RWPE2 (cell line): Measurements from ENCODE around the gene AGTRAP.

Source experiments
- ATAC-seq: fragments of 200-7000 bp; cut with Tn5 transposase; 3 replicates; pipeline ENCODE4 v1.9.1; 2021; ENCODE audit warnings: low read depth
- DNase-seq: peaks from one replicate; pipeline ENCODE4 v3.0.0-alpha.2; 2020; ENCODE audit warnings: low spot score
- H3K27ac ChIP-seq: fragments of 450-650 bp; 2 replicates; pipeline ENCODE4 v1.5.1; 2017; ENCODE audit warnings: mild to moderate bottlenecking; ENCODE audit not compliant: poor library complexity, severe bottlenecking
- H3K27me3 ChIP-seq: fragments of 250-450 bp; sonication (Bioruptor Pico); 2 replicates; pipeline ENCODE4 v1.5.1; 2021; ENCODE audit warnings: mild to moderate bottlenecking, moderate library complexity; ENCODE audit not compliant: insufficient read depth, poor library complexity, severe bottlenecking
- H3K36me3 ChIP-seq: fragments of 250-450 bp; sonication (Bioruptor Pico); 2 replicates; pipeline ENCODE4 v1.5.1; 2020; ENCODE audit warnings: low read depth, mild to moderate bottlenecking, moderate library complexity
- H3K4me1 ChIP-seq: fragments of 250-450 bp; sonication (Bioruptor Pico); 2 replicates; pipeline ENCODE4 v1.5.1; 2021; ENCODE audit warnings: mild to moderate bottlenecking, moderate library complexity; ENCODE audit not compliant: insufficient read depth, poor library complexity, severe bottlenecking
- H3K4me3 ChIP-seq: fragments of 250-450 bp; sonication (Bioruptor Pico); 2 replicates; pipeline ENCODE4 v1.5.1; 2021; ENCODE audit warnings: mild to moderate bottlenecking, moderate library complexity; ENCODE audit not compliant: severe bottlenecking
- H3K9me3 ChIP-seq: fragments of 250-450 bp; sonication (Bioruptor Pico); 2 replicates; pipeline ENCODE4 v1.5.1; 2021; ENCODE audit warnings: mild to moderate bottlenecking, moderate library complexity; ENCODE audit not compliant: severe bottlenecking
- TF ChIP-seq, protein P1 (sequence below): fragments of 450-650 bp; IDR thresholded peaks from one replicate; pipeline ENCODE4 v1.5.1; 2017; ENCODE audit warnings: mild to moderate bottlenecking, moderate library complexity; ENCODE audit not compliant: poor library complexity, severe bottlenecking

AGTRAP gene

DNA sequence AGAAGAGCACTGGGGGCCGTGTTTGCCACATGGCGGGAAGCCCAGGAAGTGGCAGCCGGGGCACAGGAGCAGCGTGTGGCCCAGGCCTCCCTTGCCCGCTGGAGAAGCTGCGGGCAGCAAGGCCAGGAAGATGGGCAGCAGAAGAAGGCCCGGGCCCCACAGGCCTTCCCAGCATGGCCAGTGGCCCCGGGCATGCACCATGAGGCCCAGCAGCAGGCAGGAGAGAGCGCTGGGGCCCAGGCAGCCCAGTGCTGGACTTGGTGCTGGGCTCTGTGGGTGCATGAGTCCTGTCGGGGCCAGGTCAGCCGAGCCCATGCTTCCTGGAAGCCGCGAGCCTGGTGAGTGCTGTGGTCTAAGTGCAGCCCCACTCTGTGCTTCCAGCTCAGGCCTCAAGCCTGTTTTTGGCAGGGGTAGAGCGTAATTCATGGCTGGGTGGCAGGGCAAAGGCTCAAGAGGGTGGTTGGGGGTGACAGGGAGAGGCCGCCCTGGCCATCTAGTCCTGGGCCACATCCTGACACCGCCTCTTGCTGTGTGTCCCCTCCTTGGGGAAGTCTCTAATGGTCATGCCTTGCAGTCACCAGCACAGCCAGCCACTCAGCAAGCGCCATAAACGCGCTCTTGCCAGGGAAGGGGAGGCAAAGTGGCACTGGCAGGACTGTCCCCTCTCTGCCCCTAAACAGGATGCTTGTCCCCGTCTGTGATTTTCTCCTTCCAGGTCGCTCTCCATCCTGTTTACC lies 48.5 kb downstream of the AGTRAP start:
- ATAC-seq, result no peak
- DNase-seq, result no peak
- no peaks in the 10 kb centered on the region for H3K36me3 ChIP-seq
- no peaks in the 10 kb centered on the region for H3K9me3 ChIP-seq
- H3K4me3 ChIP-seq, result no peak overlapping the region
- H3K27me3 ChIP-seq, result no peaks in the 10 kb centered on the region
- no peak overlapping the region for H3K27ac ChIP-seq
- peaks cover 7% of the 10 kb centered on the region for H3K4me1 ChIP-seq
- TF ChIP-seq, protein P1, sequence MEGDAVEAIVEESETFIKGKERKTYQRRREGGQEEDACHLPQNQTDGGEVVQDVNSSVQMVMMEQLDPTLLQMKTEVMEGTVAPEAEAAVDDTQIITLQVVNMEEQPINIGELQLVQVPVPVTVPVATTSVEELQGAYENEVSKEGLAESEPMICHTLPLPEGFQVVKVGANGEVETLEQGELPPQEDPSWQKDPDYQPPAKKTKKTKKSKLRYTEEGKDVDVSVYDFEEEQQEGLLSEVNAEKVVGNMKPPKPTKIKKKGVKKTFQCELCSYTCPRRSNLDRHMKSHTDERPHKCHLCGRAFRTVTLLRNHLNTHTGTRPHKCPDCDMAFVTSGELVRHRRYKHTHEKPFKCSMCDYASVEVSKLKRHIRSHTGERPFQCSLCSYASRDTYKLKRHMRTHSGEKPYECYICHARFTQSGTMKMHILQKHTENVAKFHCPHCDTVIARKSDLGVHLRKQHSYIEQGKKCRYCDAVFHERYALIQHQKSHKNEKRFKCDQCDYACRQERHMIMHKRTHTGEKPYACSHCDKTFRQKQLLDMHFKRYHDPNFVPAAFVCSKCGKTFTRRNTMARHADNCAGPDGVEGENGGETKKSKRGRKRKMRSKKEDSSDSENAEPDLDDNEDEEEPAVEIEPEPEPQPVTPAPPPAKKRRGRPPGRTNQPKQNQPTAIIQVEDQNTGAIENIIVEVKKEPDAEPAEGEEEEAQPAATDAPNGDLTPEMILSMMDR, result no peak

DNA sequence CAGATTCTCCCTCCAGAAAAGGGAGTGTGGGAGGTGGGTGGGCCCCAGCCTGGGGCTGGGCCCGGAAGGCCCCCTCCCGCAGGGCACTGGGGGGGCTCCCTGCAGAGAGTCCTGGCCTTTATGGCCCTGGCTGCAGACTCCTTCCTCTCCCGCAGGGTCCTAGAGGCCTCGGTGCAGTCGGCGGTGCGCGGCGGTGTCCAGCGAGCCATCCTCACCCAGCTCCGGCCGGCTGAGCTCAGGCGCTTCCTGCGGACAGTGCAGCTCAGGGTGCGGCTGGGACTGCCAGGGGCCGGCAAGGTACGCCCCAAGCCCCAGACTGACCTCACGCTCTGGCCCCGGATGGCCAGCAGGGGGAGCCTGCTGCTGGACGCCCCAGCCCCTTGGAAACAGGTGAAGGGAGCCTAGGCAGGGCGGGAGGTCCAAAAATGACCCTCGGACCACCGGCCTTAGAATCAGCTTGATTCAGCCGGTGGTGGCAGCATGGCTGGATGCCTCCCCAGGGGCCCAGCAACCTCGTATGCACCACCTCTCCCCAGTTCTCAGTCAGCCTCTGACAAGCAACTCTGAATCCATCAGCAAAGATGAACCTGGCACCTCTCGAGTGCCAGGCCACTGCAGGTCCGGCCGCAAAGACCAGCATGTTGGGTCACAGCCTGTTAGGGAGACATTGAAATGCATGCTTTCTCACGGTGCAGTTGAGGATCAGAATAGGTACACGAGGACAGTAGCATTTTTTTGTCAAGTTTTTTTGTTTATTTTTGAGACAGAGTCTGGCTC lies 49.2 kb downstream of the AGTRAP start:
- ATAC-seq (peak; percentile 67), DNase-seq (no peak)
- Histone ChIP-seq H3K9me3 (no peaks in the 10 kb centered on the region), H3K4me3 (no peak overlapping the region), H3K27ac (no peak overlapping the region), H3K4me1 (peaks cover 7% of the 10 kb centered on the region), H3K36me3 (no peaks in the 10 kb centered on the region), H3K27me3 (no peaks in the 10 kb centered on the region)
- TF ChIP-seq, protein P1, result peak; percentile 86

DNA sequence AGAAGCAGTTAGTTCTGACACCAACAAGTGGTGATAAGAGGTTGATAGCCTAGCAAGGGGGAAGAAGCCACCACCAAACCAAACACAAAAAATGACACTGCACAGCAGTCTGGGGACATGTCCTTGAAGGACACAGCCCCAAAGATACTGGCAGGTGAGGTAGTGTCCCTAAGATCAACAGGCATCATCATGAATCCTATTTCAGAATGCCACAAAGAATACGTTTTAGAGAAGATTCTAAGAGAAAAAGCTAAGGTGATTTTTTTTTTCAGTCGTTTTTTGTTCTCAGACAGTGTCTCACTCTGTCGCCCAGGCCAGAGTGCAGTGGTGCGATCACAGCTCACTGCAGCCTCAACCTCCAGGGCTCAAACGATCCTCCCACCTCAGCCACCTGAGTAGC lies 50.2 kb downstream of the AGTRAP start:
- Histone ChIP-seq H3K4me1 (peaks cover 13% of the 10 kb centered on the region), H3K9me3 (no peaks in the 10 kb centered on the region), H3K4me3 (no peak overlapping the region), H3K27me3 (no peaks in the 10 kb centered on the region), H3K36me3 (no peaks in the 10 kb centered on the region), H3K27ac (no peak overlapping the region)
- no peak for DNase-seq
- TF ChIP-seq, protein P1, result no peak
- no peak for ATAC-seq

DNA sequence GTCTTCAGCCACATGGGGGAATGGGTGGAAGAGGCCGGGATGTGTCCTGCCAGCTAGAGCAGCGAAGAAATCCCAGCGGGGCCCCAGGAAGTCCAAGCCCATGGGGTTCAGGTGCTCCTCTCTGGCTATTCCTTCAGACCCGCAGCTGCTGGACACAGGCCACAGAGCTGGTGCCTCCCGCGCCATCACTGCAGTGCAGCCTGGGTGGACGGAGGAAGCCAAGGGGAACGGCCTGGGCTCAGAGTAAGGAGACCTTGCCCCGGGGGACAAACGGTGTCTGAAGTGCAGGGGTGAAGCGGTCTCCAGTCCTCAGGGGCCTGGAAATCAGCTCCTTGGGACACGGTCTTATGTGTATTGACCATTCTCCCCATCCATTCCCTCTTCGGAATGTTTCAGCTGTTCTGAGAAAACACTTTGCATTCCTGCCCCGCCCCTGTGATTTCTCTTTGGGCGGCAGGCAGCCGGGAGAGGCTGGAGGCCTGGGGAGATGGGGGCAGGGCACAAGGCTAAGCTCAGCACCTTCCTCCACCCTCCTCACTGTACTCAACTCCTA lies 51.4 kb downstream of the AGTRAP start:
- Histone ChIP-seq H3K27me3 (no peaks in the 10 kb centered on the region), H3K4me3 (no peak overlapping the region), H3K36me3 (no peaks in the 10 kb centered on the region), H3K27ac (no peak overlapping the region), H3K9me3 (no peaks in the 10 kb centered on the region), H3K4me1 (peaks cover 15% of the 10 kb centered on the region)
- ATAC-seq, result peak; percentile 67
- DNase-seq, result no peak
- TF ChIP-seq, protein P1, result no peak
